Measurements from ENCODE around the gene RLN3.

DNA sequence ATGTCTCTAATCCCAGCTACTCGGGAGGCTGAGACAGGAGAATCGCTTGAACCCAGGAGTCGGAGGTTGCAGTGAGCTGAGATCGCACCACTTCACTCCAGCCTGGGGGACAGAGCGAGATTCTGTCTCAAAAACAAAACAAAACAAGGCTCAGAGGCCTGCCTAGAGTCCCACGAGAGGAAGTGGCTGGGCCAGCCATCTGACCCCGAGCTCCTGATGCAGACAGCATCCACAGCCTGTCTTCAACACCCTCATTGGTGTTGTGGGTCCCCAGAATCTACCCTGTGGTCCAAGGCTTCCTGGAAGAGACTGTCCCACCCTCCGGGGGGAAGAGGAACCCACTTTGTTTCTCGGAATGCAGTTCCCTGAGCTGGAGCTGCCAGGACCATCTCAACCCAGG lies 46.5 kb upstream of the RLN3 start:
- TF ChIP-seq, protein P1, sequence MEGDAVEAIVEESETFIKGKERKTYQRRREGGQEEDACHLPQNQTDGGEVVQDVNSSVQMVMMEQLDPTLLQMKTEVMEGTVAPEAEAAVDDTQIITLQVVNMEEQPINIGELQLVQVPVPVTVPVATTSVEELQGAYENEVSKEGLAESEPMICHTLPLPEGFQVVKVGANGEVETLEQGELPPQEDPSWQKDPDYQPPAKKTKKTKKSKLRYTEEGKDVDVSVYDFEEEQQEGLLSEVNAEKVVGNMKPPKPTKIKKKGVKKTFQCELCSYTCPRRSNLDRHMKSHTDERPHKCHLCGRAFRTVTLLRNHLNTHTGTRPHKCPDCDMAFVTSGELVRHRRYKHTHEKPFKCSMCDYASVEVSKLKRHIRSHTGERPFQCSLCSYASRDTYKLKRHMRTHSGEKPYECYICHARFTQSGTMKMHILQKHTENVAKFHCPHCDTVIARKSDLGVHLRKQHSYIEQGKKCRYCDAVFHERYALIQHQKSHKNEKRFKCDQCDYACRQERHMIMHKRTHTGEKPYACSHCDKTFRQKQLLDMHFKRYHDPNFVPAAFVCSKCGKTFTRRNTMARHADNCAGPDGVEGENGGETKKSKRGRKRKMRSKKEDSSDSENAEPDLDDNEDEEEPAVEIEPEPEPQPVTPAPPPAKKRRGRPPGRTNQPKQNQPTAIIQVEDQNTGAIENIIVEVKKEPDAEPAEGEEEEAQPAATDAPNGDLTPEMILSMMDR (IDR thresholded peaks at IDR 0.05; ENCODE audit: insufficient read depth, low read length): no peak
- TF ChIP-seq SPI1 (IDR thresholded peaks at IDR 0.05; ENCODE audit: borderline replicate concordance, low read depth) (no peak), POLR2AphosphoS5 (IDR thresholded peaks at IDR 0.05; ENCODE audit: low read depth) (no peak), GABPA (IDR thresholded peaks at IDR 0.05; ENCODE audit: low read depth) (no peak)
- TF ChIP-seq, protein P2, sequence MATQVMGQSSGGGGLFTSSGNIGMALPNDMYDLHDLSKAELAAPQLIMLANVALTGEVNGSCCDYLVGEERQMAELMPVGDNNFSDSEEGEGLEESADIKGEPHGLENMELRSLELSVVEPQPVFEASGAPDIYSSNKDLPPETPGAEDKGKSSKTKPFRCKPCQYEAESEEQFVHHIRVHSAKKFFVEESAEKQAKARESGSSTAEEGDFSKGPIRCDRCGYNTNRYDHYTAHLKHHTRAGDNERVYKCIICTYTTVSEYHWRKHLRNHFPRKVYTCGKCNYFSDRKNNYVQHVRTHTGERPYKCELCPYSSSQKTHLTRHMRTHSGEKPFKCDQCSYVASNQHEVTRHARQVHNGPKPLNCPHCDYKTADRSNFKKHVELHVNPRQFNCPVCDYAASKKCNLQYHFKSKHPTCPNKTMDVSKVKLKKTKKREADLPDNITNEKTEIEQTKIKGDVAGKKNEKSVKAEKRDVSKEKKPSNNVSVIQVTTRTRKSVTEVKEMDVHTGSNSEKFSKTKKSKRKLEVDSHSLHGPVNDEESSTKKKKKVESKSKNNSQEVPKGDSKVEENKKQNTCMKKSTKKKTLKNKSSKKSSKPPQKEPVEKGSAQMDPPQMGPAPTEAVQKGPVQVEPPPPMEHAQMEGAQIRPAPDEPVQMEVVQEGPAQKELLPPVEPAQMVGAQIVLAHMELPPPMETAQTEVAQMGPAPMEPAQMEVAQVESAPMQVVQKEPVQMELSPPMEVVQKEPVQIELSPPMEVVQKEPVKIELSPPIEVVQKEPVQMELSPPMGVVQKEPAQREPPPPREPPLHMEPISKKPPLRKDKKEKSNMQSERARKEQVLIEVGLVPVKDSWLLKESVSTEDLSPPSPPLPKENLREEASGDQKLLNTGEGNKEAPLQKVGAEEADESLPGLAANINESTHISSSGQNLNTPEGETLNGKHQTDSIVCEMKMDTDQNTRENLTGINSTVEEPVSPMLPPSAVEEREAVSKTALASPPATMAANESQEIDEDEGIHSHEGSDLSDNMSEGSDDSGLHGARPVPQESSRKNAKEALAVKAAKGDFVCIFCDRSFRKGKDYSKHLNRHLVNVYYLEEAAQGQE (IDR thresholded peaks at IDR 0.05; ENCODE audit: insufficient replicate concordance, low read depth): no peak
